Activated CD4-positive, alpha-beta T cell treated with anti-CD3 and anti-CD28 coated beads, Interleukin-2, amount 10 ng/mL, durations not matched to agents 7 days and 5 days (primary cell): ENCODE data around the gene SLC38A9. TPM values are rescaled to one million over a fixed set of nuclear protein-coding genes. Genes with fewer than 3 reads are reported as not detected.
A peak's percentile ranks its signal among the peaks of the same experiment; 100 is the strongest.

Source experiments
- CTCF ChIA-PET: fragments of 350-600 bp; sonication (Branson Sonifier 250); formaldehyde crosslinking; loops from one replicate; lab custom pipeline; 2021; ENCODE audit warnings: antibody characterized with exemption; lab: Charles Lee
- POLR2A ChIA-PET: fragments of 350-600 bp; sonication (Branson Sonifier 250); formaldehyde crosslinking; loops from one replicate; lab custom pipeline; 2021; ENCODE audit warnings: antibody characterized with exemption; lab: Charles Lee
- DNase-seq: peaks from one replicate; pipeline ENCODE4 v3.0.0-alpha.2; 2020
- H3K27ac Mint-ChIP-seq: one replicate; pipeline ENCODE4 v1.8.0; 2021; ENCODE audit warnings: mild to moderate bottlenecking, moderate library complexity, mixed read lengths
- H3K27me3 Mint-ChIP-seq: one replicate; pipeline ENCODE4 v1.8.0; 2021; ENCODE audit warnings: mixed read lengths
- H3K36me3 Mint-ChIP-seq: one replicate; pipeline ENCODE4 v1.8.0; 2021; ENCODE audit warnings: low read depth, mixed read lengths
- H3K4me1 Mint-ChIP-seq: one replicate; pipeline ENCODE4 v1.8.0; 2021; ENCODE audit warnings: mixed read lengths
- H3K4me3 Mint-ChIP-seq: one replicate; pipeline ENCODE4 v1.8.0; 2021; ENCODE audit warnings: mild to moderate bottlenecking, moderate library complexity, mixed read lengths
- H3K9me3 Mint-ChIP-seq: one replicate; pipeline ENCODE4 v1.8.0; 2021; ENCODE audit warnings: mixed read lengths
- total RNA-seq, 2 experiments: library from RNA; stranded (reverse); gene quantifications; one replicate each; pipeline ENCODE4 v1.2.3, GENCODE V29; 2021

Gene SLC38A9
- total RNA-seq, 2 experiments from 2014 or later: 26.6 to 29.0 TPM

- H3K4me3 Mint-ChIP-seq: no peak overlapping the region
- DNase-seq: no peak
- H3K4me1 Mint-ChIP-seq: peaks cover 15% of the 10 kb centered on the region
- no peak overlapping the region for H3K27ac Mint-ChIP-seq
- H3K9me3 Mint-ChIP-seq: no peaks in the 10 kb centered on the region
- H3K27me3 Mint-ChIP-seq: no peaks in the 10 kb centered on the region
- ChIA-PET CTCF (interaction anchor here (0.6 to 1.4 kb wide), 5 partner anchors 14 to 455 kb away, joined by 3 to 5 read pairs (median 4); no protein-coding TSS in a partner anchor), POLR2A (no interaction called here)
- peaks cover 14% of the 10 kb centered on the region for H3K36me3 Mint-ChIP-seq
These were observed 75.9 kb downstream of the SLC38A9 start for GRCh38 chr5:55636177-55636576.

DNA sequence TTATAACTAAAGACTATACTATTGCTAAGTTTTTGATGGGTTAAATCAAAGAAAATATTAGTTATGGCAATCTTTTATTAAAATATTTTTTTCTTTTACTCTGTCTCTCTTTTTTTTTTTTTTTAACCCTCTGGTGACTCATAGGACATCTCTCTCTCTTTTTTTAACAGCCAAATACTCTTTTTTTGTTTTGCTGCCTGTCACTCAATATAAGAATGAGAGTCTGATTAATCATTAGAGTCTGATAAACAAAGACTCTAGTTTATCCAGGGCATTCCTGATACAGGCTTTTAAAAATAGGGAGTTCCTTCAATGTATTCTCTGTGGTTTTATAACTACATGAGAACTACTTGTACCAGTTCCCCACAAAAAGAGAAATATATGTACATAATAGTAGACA is 77.3 kb downstream of the SLC38A9 start:
- no peak for DNase-seq
- ChIA-PET CTCF (interaction anchor here (1.5 kb wide), 1 partner anchor 8 kb away, joined by 4 read pairs; no protein-coding TSS in a partner anchor), POLR2A (no interaction called here)
- H3K36me3 Mint-ChIP-seq: peaks cover 14% of the 10 kb centered on the region
- H3K27ac Mint-ChIP-seq: no peak overlapping the region
- no peaks in the 10 kb centered on the region for H3K9me3 Mint-ChIP-seq
- no peaks in the 10 kb centered on the region for H3K27me3 Mint-ChIP-seq
- H3K4me3 Mint-ChIP-seq: no peak overlapping the region
- peaks cover 15% of the 10 kb centered on the region for H3K4me1 Mint-ChIP-seq

GRCh38 chr5:55634209-55634805 is 77.8 kb downstream of the SLC38A9 start:
- Mint-ChIP-seq H3K27ac (peak overlapping the region; percentile 85), H3K4me1 (peaks cover 15% of the 10 kb centered on the region), H3K36me3 (peaks cover 14% of the 10 kb centered on the region), H3K9me3 (no peaks in the 10 kb centered on the region), H3K4me3 (peak overlapping the region; percentile 19), H3K27me3 (no peaks in the 10 kb centered on the region)
- ChIA-PET POLR2A (no interaction called here), CTCF (interaction anchor here (1.2 to 1.5 kb wide), 2 partner anchors 9 to 14 kb away, joined by 3 to 4 read pairs; no protein-coding TSS in a partner anchor)
- DNase-seq: no peak

- Mint-ChIP-seq H3K27ac (peak overlapping the region; percentile 85), H3K9me3 (no peaks in the 10 kb centered on the region), H3K4me1 (peaks cover 15% of the 10 kb centered on the region), H3K36me3 (peaks cover 13% of the 10 kb centered on the region), H3K4me3 (peak overlapping the region; percentile 19), H3K27me3 (no peaks in the 10 kb centered on the region)
- ChIA-PET CTCF (interaction anchor here (1.2 to 1.5 kb wide), 2 partner anchors 9 to 14 kb away, joined by 3 to 4 read pairs; no protein-coding TSS in a partner anchor), POLR2A (no interaction called here)
- peak; percentile 20 for DNase-seq
These were observed 78.4 kb downstream of the SLC38A9 start for GRCh38 chr5:55633574-55634208.

- ChIA-PET POLR2A (interaction anchor here (0.6 kb wide), 1 partner anchor 456 kb away, joined by 5 read pairs; no protein-coding TSS in a partner anchor), CTCF (interaction anchor here (0.7 to 0.8 kb wide), 2 partner anchors 59 to 242 kb away, joined by 3 to 5 read pairs; no protein-coding TSS in a partner anchor)
- no peaks in the 10 kb centered on the region for H3K9me3 Mint-ChIP-seq
- H3K4me3 Mint-ChIP-seq: no peak overlapping the region
- H3K36me3 Mint-ChIP-seq: peaks cover 13% of the 10 kb centered on the region
- peaks cover 31% of the 10 kb centered on the region for H3K4me1 Mint-ChIP-seq
- H3K27ac Mint-ChIP-seq: no peak overlapping the region
- DNase-seq: no peak
- H3K27me3 Mint-ChIP-seq: no peaks in the 10 kb centered on the region
These were observed 82.3 kb downstream of the SLC38A9 start for GRCh38 chr5:55629815-55630214.

DNA sequence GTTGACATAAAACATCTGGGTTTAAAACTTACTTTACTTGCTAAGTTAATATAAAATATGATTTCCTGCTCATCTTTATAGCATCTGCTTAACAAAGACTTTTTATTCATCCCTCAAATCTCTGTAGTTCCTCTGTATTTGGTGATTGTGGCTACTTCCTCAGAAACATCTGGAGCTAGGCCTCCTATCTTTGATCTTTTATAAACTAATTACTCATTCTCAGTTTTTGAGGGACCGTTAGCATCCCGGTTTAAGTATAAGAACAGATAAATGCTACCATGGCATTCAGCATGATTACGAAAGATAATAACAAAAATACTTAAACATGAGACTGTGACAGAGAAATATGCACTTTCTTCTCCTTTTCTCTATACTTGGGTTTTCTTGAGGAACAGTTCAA is 85.3 kb downstream of the SLC38A9 start:
- Mint-ChIP-seq H3K9me3 (no peaks in the 10 kb centered on the region), H3K4me3 (no peak overlapping the region), H3K27me3 (no peaks in the 10 kb centered on the region), H3K36me3 (peaks cover 9% of the 10 kb centered on the region), H3K4me1 (peaks cover 20% of the 10 kb centered on the region), H3K27ac (no peak overlapping the region)
- ChIA-PET POLR2A (no interaction called here), CTCF (no interaction called here)
- DNase-seq: no peak

DNA sequence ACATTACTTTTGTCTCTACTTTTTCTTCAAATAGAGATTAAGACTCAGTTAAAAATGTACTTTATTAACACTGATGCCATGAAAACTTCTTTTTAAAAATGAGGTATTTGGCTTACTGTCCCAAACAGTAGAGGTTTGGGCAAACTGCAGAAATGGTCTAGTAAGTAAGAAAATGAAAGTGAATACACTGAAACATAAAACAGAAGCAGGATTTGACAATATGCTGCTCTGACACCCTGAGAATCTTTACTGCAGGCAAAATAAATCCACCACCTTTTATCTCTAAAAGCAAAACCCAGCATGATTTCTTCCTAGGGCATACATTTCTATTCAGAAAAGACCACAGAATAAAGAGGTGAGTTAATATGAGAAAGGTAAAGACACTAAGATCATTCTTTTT is 86.2 kb downstream of the SLC38A9 start:
- no peaks in the 10 kb centered on the region for H3K9me3 Mint-ChIP-seq
- ChIA-PET CTCF (no interaction called here), POLR2A (no interaction called here)
- H3K4me1 Mint-ChIP-seq: peaks cover 20% of the 10 kb centered on the region
- no peaks in the 10 kb centered on the region for H3K27me3 Mint-ChIP-seq
- no peak for DNase-seq
- H3K27ac Mint-ChIP-seq: peak overlapping the region; percentile 41
- no peak overlapping the region for H3K4me3 Mint-ChIP-seq
- peaks cover 6% of the 10 kb centered on the region for H3K36me3 Mint-ChIP-seq

GRCh38 chr5:55625589-55625909 is 86.6 kb downstream of the SLC38A9 start:
- no peak for DNase-seq
- Mint-ChIP-seq H3K27ac (peak overlapping the region; percentile 41), H3K27me3 (no peaks in the 10 kb centered on the region), H3K36me3 (peaks cover 6% of the 10 kb centered on the region), H3K9me3 (no peaks in the 10 kb centered on the region), H3K4me1 (peaks cover 20% of the 10 kb centered on the region), H3K4me3 (no peak overlapping the region)
- CTCF ChIA-PET: no interaction called here
- POLR2A ChIA-PET: no interaction called here

GRCh38 chr5:55624841-55625588 is 87.1 kb downstream of the SLC38A9 start:
- DNase-seq: no peak
- Mint-ChIP-seq H3K36me3 (peaks cover 6% of the 10 kb centered on the region), H3K27me3 (no peaks in the 10 kb centered on the region), H3K4me3 (no peak overlapping the region), H3K27ac (peak overlapping the region; percentile 27), H3K9me3 (no peaks in the 10 kb centered on the region), H3K4me1 (peaks cover 20% of the 10 kb centered on the region)
- CTCF ChIA-PET: interaction anchor here (0.6 kb wide), 1 partner anchor 363 kb away, joined by 3 read pairs; no protein-coding TSS in a partner anchor
- POLR2A ChIA-PET: no interaction called here

GRCh38 chr5:55623789-55624188 is 88.3 kb downstream of the SLC38A9 start:
- Mint-ChIP-seq H3K36me3 (peaks cover 6% of the 10 kb centered on the region), H3K27me3 (no peaks in the 10 kb centered on the region), H3K4me3 (no peak overlapping the region), H3K4me1 (peaks cover 20% of the 10 kb centered on the region), H3K27ac (no peak overlapping the region), H3K9me3 (no peaks in the 10 kb centered on the region)
- CTCF ChIA-PET: no interaction called here
- no peak for DNase-seq
- POLR2A ChIA-PET: no interaction called here

DNA sequence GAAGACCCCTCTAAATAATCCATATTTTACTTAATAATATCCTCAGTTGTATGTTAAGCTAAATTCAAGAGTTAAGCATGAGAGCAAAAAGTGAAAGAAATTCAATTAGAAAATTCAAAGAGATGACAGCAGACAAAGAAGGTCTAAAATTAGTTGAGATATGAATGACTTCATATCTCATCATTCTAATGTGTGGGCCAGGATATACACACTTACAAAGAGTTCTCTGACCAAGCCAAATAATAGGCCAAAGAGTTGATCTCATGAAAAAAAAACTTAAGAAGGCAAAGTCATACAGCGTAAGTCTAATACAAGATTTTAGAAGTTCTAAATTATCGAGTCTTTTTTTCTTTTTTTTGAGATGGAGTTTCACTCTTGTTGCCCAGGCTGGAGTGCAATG is 89.7 kb downstream of the SLC38A9 start:
- ChIA-PET CTCF (no interaction called here), POLR2A (no interaction called here)
- no peak overlapping the region for H3K27ac Mint-ChIP-seq
- no peaks in the 10 kb centered on the region for H3K9me3 Mint-ChIP-seq
- peaks cover 6% of the 10 kb centered on the region for H3K36me3 Mint-ChIP-seq
- H3K27me3 Mint-ChIP-seq: no peaks in the 10 kb centered on the region
- peaks cover 20% of the 10 kb centered on the region for H3K4me1 Mint-ChIP-seq
- H3K4me3 Mint-ChIP-seq: no peak overlapping the region
- DNase-seq: no peak

- Mint-ChIP-seq H3K4me3 (no peak overlapping the region), H3K27me3 (no peaks in the 10 kb centered on the region), H3K36me3 (peaks cover 6% of the 10 kb centered on the region), H3K4me1 (peaks cover 10% of the 10 kb centered on the region), H3K27ac (no peak overlapping the region), H3K9me3 (no peaks in the 10 kb centered on the region)
- ChIA-PET CTCF (no interaction called here), POLR2A (no interaction called here)
- DNase-seq: no peak
These were observed 90.9 kb downstream of the SLC38A9 start for GRCh38 chr5:55621229-55621628.

DNA sequence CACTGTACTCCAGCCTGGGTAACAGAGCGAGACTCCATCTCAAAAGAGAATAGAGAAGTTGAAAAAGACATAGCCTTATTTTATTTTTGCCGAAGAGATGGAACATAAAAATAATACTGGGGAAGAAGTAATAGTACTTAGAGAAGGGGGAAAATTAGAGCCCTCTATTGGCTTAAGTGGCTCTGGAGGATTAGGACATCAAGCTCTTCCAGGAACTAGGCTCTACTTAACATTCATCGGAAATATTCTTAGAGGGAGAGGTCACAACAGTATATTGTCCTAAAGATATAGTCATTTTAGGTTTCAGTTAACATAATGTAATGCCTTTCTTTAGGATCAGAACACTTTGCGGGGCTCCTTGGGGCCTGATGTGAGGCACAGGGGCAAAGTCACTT is 91.4 kb downstream of the SLC38A9 start:
- ChIA-PET POLR2A (no interaction called here), CTCF (no interaction called here)
- no peak overlapping the region for H3K27ac Mint-ChIP-seq
- H3K9me3 Mint-ChIP-seq: no peaks in the 10 kb centered on the region
- peaks cover 3% of the 10 kb centered on the region for H3K36me3 Mint-ChIP-seq
- peaks cover 6% of the 10 kb centered on the region for H3K4me1 Mint-ChIP-seq
- no peak overlapping the region for H3K4me3 Mint-ChIP-seq
- no peaks in the 10 kb centered on the region for H3K27me3 Mint-ChIP-seq
- no peak for DNase-seq
